Fibroblast of the aortic adventitia (primary cell): Measurements from ENCODE around the gene TMEM130. TPM values are rescaled to one million over a fixed set of nuclear protein-coding genes. Genes with fewer than 3 reads are reported as not detected.

Source experiments
- DNase-seq: peaks from one replicate; pipeline ENCODE4 v3.0.0-alpha.2; 2010; ENCODE audit warnings: low read depth
- H3K4me3 ChIP-seq: 2 replicates; pipeline ENCODE4 v1.5.1; 2011; ENCODE audit warnings: low read depth, mild to moderate bottlenecking, control low read depth, low read length, moderate library complexity
- small RNA-seq: library from RNA; depleted of rRNA; stranded (forward); fragments of <200 nt; gene quantifications from one replicate; pipeline ENCODE3, GENCODE V24; 2012
- total RNA-seq: library from RNA; depleted of rRNA; stranded (reverse); fragments of >200 nt; gene quantifications from 2 replicates; pipeline ENCODE4 v1.2.3, GENCODE V29; 2012; ENCODE audit warnings: low replicate concordance
- TF ChIP-seq, protein P1 (sequence below): IDR thresholded peaks from 2 replicates; pipeline ENCODE4 v1.5.1; 2011; ENCODE audit warnings: mild to moderate bottlenecking, low read length, control low read depth, inconsistent platforms; ENCODE audit not compliant: insufficient read depth

TMEM130 gene
- total RNA-seq, 1 donor = 0.27 TPM

DNA sequence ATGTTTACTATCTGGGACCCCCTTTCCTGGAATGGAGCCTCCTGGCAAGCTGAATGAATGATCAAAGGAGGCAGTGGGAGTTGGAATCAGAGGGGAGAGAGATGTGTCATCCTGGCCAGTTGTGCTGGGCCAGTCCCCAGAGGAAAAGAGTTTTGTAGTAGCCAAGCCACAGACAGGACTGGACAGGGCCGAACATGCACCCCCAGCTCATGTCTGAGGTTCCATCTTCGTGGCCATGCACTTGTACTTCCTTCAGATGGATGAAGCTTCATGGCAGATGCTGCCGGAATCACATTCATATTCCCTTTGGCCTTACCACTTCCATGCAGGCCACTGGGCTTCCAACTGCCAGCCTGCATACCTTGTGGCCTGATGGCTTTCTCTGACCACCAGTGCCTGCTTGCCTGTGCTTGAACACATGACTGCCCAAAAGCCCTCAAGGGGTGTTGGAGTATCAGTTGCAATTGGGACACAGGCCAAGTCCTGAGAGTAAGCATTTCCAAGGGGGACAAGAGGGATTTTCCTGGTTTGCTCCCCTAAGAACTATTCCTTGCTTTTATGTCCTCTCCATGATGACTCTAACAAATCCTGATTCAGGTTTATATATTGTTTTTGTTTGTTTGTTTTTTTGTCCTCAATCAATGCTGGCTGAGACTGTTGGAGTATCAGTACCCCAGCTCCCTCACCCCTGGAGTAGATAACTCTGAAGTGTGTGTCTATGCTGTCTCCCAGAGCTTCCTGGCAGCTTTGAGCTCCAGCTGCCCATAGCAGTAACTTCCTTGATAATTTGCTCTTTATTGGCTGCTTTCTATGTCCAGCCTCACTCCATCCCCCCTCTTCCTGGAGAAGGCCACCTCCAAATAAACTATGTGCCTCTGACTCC lies 63.6 kb downstream of the TMEM130 start:
- DNase-seq = no peak

DNA sequence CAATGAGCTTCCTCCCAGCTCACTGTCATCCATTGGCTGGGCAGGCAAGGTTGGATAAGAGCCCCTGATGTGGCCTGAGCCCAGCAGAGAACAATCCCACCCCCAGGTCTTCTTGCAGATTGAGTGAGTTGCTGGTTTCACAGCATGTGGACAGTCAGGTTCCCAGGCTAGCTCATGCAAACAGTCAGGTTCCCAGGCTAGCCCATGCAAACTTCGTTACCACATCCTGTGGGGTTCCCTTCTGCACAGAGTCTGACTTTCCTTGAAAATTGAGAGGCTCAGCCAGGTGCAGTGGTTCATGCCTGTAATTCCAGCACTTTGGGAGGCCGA lies 67.1 kb downstream of the TMEM130 start:
- no peak overlapping the region for H3K4me3 ChIP-seq
- TF ChIP-seq, protein P1, sequence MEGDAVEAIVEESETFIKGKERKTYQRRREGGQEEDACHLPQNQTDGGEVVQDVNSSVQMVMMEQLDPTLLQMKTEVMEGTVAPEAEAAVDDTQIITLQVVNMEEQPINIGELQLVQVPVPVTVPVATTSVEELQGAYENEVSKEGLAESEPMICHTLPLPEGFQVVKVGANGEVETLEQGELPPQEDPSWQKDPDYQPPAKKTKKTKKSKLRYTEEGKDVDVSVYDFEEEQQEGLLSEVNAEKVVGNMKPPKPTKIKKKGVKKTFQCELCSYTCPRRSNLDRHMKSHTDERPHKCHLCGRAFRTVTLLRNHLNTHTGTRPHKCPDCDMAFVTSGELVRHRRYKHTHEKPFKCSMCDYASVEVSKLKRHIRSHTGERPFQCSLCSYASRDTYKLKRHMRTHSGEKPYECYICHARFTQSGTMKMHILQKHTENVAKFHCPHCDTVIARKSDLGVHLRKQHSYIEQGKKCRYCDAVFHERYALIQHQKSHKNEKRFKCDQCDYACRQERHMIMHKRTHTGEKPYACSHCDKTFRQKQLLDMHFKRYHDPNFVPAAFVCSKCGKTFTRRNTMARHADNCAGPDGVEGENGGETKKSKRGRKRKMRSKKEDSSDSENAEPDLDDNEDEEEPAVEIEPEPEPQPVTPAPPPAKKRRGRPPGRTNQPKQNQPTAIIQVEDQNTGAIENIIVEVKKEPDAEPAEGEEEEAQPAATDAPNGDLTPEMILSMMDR = no peak
- no peak for DNase-seq

More for the DNA sequence above, 63.6 kb downstream of the TMEM130 start:
- H3K4me3 ChIP-seq = no peak overlapping the region
- TF ChIP-seq, protein P1 = no peak

DNA sequence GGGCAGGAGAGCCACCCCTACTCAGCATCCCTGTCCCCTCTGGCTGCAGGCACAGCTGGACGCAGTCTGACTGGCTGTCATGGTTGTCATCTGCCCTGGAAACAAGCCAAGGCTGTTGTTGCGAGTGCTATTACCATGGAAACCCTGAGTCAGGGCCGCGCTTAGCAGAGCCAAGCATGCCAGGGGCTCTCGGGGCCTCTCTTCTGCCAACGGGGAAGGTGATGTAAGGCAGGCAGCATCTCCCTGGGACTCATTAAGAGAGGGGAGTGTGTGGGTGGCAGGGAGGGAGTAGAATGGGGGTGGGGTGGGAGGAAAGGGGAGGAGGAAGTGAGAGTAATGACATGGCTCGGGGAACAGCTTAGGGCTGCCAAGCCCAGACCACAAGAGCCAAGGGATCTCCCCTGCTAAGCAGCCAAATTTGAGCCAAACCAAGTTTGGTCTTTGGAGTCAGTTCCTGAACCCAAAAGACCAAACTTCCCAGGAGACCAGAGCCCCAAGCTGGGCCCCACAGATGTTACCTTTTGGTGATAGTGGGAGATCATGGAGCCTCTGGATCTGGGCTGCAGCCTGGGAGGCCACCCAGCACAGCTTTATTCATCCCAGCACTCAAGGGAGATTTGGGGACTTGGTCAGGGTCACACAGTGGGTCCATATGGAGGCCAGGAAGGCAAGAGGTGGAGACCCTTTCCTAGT lies 67.6 kb downstream of the TMEM130 start:
- DNase-seq = peak; percentile 64
- no peak overlapping the region for H3K4me3 ChIP-seq
- TF ChIP-seq, protein P1 = no peak

DNA sequence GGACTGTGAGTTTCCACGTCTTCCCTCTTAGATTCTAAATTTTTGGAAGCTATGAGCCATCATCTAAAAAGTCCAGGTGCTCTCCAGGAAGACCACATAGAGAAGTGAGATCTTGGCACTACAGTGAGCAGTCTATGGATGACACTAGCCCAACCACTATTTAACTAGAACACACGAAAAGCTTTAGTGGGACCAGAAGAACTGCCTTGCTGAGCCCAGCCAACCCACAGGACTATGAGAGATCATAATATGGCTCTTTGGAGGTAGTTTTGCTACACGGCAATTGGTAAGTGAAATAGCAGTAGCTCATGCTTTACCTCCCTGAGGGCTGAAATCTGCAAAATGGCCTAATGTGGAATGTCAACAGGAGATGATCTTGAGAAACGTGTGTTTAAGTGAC lies 68.8 kb downstream of the TMEM130 start:
- TF ChIP-seq, protein P1 = no peak
- no peak for DNase-seq
- no peak overlapping the region for H3K4me3 ChIP-seq

DNA sequence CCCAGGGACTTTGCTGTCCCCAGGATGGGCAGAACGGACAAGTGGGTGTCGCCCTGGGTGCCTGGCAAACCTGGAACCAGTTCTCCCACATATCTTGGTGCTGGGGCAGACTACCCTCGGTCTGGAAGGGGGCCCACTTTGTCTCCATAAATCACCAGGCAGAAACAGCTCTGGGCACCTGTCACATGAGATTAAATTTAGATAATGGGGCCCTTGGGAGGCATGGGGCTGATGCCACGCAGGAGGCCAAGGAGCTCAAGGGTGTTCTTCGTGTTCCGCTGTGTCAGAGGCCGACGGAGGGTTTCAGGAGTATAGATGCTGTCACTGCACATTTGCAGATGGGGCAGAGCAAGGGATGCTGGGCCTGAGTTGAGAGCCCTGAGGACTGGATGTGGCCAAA lies 72.7 kb downstream of the TMEM130 start:
- no peak overlapping the region for H3K4me3 ChIP-seq
- TF ChIP-seq, protein P1 = no peak
- no peak for DNase-seq

Small RNAs within 50 kb of the gene (small RNA-seq; reads per million reads assigned to genes)
- 72.5 reads per million, percentile 97 among the genes with 10 or more reads in this experiment for gene MIR3609

Other genes starting within 250 kb of the TMEM130 start
- gene TRRAP, start 8.5 kb upstream of the TMEM130 start, total RNA-seq = 9.6 and 17.4 TPM in 2 replicates